ENCODE data around the gene SRRM1. TPM values are rescaled to one million over a fixed set of nuclear protein-coding genes. Genes with fewer than 3 reads are reported as not detected.

SRRM1 gene, protein sequence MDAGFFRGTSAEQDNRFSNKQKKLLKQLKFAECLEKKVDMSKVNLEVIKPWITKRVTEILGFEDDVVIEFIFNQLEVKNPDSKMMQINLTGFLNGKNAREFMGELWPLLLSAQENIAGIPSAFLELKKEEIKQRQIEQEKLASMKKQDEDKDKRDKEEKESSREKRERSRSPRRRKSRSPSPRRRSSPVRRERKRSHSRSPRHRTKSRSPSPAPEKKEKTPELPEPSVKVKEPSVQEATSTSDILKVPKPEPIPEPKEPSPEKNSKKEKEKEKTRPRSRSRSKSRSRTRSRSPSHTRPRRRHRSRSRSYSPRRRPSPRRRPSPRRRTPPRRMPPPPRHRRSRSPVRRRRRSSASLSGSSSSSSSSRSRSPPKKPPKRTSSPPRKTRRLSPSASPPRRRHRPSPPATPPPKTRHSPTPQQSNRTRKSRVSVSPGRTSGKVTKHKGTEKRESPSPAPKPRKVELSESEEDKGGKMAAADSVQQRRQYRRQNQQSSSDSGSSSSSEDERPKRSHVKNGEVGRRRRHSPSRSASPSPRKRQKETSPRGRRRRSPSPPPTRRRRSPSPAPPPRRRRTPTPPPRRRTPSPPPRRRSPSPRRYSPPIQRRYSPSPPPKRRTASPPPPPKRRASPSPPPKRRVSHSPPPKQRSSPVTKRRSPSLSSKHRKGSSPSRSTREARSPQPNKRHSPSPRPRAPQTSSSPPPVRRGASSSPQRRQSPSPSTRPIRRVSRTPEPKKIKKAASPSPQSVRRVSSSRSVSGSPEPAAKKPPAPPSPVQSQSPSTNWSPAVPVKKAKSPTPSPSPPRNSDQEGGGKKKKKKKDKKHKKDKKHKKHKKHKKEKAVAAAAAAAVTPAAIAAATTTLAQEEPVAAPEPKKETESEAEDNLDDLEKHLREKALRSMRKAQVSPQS
- total RNA-seq = 100 to 1,000 TPM; 189 to 207 TPM

GRCh38 chr1:24642481-24643362, at the start of gene SRRM1:
Gene SRRM1, plus strand, starts transcription at chr1:24643302. Its CDS starts 25 bp downstream, at chr1:24643327.
- CTCF ChIA-PET = interaction anchor here (0.8 to 1.7 kb wide), 7 partner anchors 55 to 444 kb away, joined by 3 to 13 read pairs (median 4); partner anchors contain the start of genes NIPAL3 and RCAN3
- POLR2A ChIA-PET = interaction anchor here (0.6 to 1.3 kb wide), 7 partner anchors 17 to 249 kb away, joined by 3 to 6 read pairs (median 4); partner anchors contain the start of gene CLIC4
- Mint-ChIP-seq H3K4me1 (ENCODE audit: low read depth) (peaks cover 46% of the 10 kb centered on the region), H3K27ac (peak within 1 kb of the TSS; percentile 97), H3K27me3 (ENCODE audit: low read depth) (no peaks in the 10 kb centered on the region), H3K4me3 (peak within 1 kb of the TSS; percentile 96), H3K36me3 (ENCODE audit: low read depth) (peaks cover 42% of the 10 kb centered on the region), H3K9me3 (ENCODE audit: insufficient read depth) (no peaks in the 10 kb centered on the region)
- DNase-seq = peak; percentile 100
- peak; percentile 94 for ATAC-seq

- Mint-ChIP-seq H3K4me3 (no peak overlapping the region), H3K4me1 (ENCODE audit: low read depth) (no peaks in the 10 kb centered on the region), H3K36me3 (ENCODE audit: low read depth) (no peaks in the 10 kb centered on the region), H3K9me3 (ENCODE audit: insufficient read depth) (no peaks in the 10 kb centered on the region), H3K27ac (no peak overlapping the region), H3K27me3 (ENCODE audit: low read depth) (peaks cover 16% of the 10 kb centered on the region)
- ChIA-PET CTCF (interaction anchor here (1.2 to 1.5 kb wide), 3 partner anchors 15 to 242 kb away, joined by 3 to 4 read pairs (median 3); no protein-coding TSS in a partner anchor), POLR2A (no interaction called here)
- DNase-seq (no peak), ATAC-seq (no peak)
Measured at GRCh38 chr1:24594328-24594598, 48.8 kb upstream of the SRRM1 start.

GRCh38 chr1:24596401-24596880, 46.7 kb upstream of the SRRM1 start:
- no peak overlapping the region for H3K27ac Mint-ChIP-seq
- H3K36me3 Mint-ChIP-seq (ENCODE audit: low read depth) = no peaks in the 10 kb centered on the region
- no peak for DNase-seq
- no peak for ATAC-seq
- no peak overlapping the region for H3K4me3 Mint-ChIP-seq
- ChIA-PET POLR2A (no interaction called here), CTCF (interaction anchor here (1.0 to 2.1 kb wide), 2 partner anchors 9 to 181 kb away, joined by 3 to 16 read pairs; partner anchors contain the start of gene NIPAL3)
- peaks cover 9% of the 10 kb centered on the region for H3K27me3 Mint-ChIP-seq (ENCODE audit: low read depth)
- no peaks in the 10 kb centered on the region for H3K4me1 Mint-ChIP-seq (ENCODE audit: low read depth)
- no peaks in the 10 kb centered on the region for H3K9me3 Mint-ChIP-seq (ENCODE audit: insufficient read depth)

DNA sequence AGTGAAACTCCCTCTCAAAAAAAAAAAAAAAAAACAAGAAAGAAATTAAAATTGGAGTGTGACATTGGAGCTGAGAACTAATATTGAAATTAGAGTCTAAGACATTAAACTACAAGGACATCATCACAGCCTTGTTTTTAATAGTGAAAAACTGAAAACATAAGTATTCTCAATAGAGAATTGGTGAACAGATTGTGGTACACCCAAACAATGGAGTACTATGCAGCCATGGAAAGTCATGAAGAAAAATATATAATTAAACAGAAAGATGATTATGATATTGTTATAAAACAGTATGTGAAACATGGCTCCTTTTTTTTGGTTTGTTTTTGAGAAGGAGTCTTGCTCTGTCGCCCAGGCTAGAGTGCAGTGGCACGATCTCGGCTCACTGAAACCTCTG, 43.8 kb upstream of the SRRM1 start:
- ATAC-seq (no peak), DNase-seq (no peak)
- CTCF ChIA-PET = interaction anchor here (1.9 kb wide), 1 partner anchor 12 kb away, joined by 7 read pairs; no protein-coding TSS in a partner anchor
- no peaks in the 10 kb centered on the region for H3K4me1 Mint-ChIP-seq (ENCODE audit: low read depth)
- H3K9me3 Mint-ChIP-seq (ENCODE audit: insufficient read depth) = no peaks in the 10 kb centered on the region
- H3K27ac Mint-ChIP-seq = no peak overlapping the region
- no peak overlapping the region for H3K4me3 Mint-ChIP-seq
- no peaks in the 10 kb centered on the region for H3K36me3 Mint-ChIP-seq (ENCODE audit: low read depth)
- POLR2A ChIA-PET = no interaction called here
- H3K27me3 Mint-ChIP-seq (ENCODE audit: low read depth) = peaks cover 9% of the 10 kb centered on the region

DNA sequence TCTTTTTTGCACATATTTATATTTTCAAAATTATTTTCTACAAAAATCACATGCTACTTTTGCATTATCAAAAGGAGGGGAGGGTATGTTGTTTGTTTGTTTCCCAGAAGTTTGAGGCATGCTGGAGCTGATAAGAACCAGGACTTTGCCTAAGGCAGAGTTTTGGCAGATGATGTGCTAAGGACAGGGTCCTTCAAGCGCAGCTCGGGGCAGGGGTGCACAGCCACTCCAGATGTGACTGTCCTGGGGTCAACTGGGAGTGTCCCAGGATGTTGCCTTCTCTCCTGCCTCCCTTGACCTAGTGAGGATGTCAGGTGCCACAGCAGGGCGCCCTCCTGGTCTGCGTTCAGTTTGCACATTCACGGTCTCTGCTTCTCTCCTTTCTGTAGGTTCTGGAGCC, 42.6 kb upstream of the SRRM1 start:
- ATAC-seq (no peak), DNase-seq (no peak)
- CTCF ChIA-PET = no interaction called here
- POLR2A ChIA-PET = no interaction called here
- Mint-ChIP-seq H3K4me1 (ENCODE audit: low read depth) (no peaks in the 10 kb centered on the region), H3K27me3 (ENCODE audit: low read depth) (peaks cover 2% of the 10 kb centered on the region), H3K4me3 (no peak overlapping the region), H3K36me3 (ENCODE audit: low read depth) (no peaks in the 10 kb centered on the region), H3K27ac (no peak overlapping the region), H3K9me3 (ENCODE audit: insufficient read depth) (no peaks in the 10 kb centered on the region)

- ChIA-PET POLR2A (no interaction called here), CTCF (no interaction called here)
- H3K4me3 Mint-ChIP-seq = no peak overlapping the region
- H3K27ac Mint-ChIP-seq = no peak overlapping the region
- peaks cover 11% of the 10 kb centered on the region for H3K27me3 Mint-ChIP-seq (ENCODE audit: low read depth)
- ATAC-seq = no peak
- H3K4me1 Mint-ChIP-seq (ENCODE audit: low read depth) = no peaks in the 10 kb centered on the region
- no peak for DNase-seq
- no peaks in the 10 kb centered on the region for H3K36me3 Mint-ChIP-seq (ENCODE audit: low read depth)
- H3K9me3 Mint-ChIP-seq (ENCODE audit: insufficient read depth) = no peaks in the 10 kb centered on the region
Measured at GRCh38 chr1:24605534-24606295, 37.4 kb upstream of the SRRM1 start.

- DNase-seq = no peak
- Mint-ChIP-seq H3K4me1 (ENCODE audit: low read depth) (no peaks in the 10 kb centered on the region), H3K27ac (no peak overlapping the region), H3K4me3 (no peak overlapping the region), H3K27me3 (ENCODE audit: low read depth) (peaks cover 17% of the 10 kb centered on the region), H3K9me3 (ENCODE audit: insufficient read depth) (no peaks in the 10 kb centered on the region), H3K36me3 (ENCODE audit: low read depth) (no peaks in the 10 kb centered on the region)
- ChIA-PET POLR2A (no interaction called here), CTCF (no interaction called here)
- no peak for ATAC-seq
Measured at GRCh38 chr1:24606296-24606605, 36.9 kb upstream of the SRRM1 start.

DNA sequence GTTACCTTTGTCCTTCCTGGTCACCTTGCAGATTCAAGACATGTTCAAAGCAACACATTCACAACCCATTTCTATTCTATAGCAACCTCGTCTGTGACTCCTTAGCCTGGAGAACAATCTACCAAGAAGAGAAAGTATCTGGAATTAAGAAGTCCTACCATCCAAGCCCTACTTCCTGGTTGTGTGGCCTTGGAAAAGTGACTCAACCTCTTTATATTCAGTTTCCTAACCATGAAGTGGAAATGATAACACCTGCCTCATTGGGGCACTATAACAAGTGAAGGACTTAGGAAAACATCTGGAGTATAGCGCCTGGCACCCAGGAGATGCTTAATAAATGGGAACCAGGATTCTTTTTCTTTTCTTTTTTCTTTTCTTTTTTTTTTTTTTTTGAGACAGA, 36.5 kb upstream of the SRRM1 start:
- Mint-ChIP-seq H3K4me1 (ENCODE audit: low read depth) (no peaks in the 10 kb centered on the region), H3K27ac (no peak overlapping the region), H3K36me3 (ENCODE audit: low read depth) (no peaks in the 10 kb centered on the region), H3K9me3 (ENCODE audit: insufficient read depth) (no peaks in the 10 kb centered on the region), H3K4me3 (no peak overlapping the region), H3K27me3 (ENCODE audit: low read depth) (peaks cover 17% of the 10 kb centered on the region)
- ATAC-seq = no peak
- POLR2A ChIA-PET = no interaction called here
- DNase-seq = no peak
- CTCF ChIA-PET = no interaction called here

DNA sequence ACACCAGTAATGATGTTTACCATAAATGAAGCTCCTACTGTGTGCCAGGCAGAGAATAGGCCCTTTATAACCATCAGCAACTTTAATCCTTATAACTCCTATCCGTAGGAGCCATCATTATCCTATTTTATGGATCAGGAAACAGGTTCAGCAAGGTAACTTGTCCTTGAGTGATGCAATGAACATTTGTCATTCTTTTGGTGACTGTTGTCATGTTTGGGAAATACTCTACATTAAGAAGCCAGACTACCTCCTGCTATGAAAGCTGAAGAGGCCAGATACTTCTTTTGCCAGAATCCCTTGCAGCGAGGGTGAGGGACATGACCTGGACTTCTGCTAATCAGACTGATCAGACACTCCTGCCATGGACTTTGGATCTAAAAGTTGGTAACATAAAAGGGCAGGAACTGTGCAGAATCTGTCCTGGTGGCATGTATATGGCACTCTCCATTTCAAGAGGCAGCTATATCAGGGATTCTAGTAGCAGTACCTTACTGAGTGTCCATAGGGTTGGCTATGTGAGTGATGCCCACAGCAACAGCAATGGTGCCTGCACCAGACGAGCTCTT, 33.1 kb upstream of the SRRM1 start:
- H3K27ac Mint-ChIP-seq = no peak overlapping the region
- no peaks in the 10 kb centered on the region for H3K9me3 Mint-ChIP-seq (ENCODE audit: insufficient read depth)
- CTCF ChIA-PET = interaction anchor here (2.4 kb wide), 1 partner anchor 23 kb away, joined by 10 read pairs; no protein-coding TSS in a partner anchor
- H3K36me3 Mint-ChIP-seq (ENCODE audit: low read depth) = no peaks in the 10 kb centered on the region
- no peaks in the 10 kb centered on the region for H3K4me1 Mint-ChIP-seq (ENCODE audit: low read depth)
- no peak for DNase-seq
- POLR2A ChIA-PET = no interaction called here
- H3K4me3 Mint-ChIP-seq = no peak overlapping the region
- ATAC-seq = no peak
- H3K27me3 Mint-ChIP-seq (ENCODE audit: low read depth) = peaks cover 26% of the 10 kb centered on the region

- Mint-ChIP-seq H3K36me3 (ENCODE audit: low read depth) (no peaks in the 10 kb centered on the region), H3K27me3 (ENCODE audit: low read depth) (peaks cover 33% of the 10 kb centered on the region), H3K9me3 (ENCODE audit: insufficient read depth) (no peaks in the 10 kb centered on the region), H3K27ac (no peak overlapping the region), H3K4me1 (ENCODE audit: low read depth) (no peaks in the 10 kb centered on the region), H3K4me3 (no peak overlapping the region)
- ChIA-PET POLR2A (no interaction called here), CTCF (interaction anchor here (0.6 to 1.2 kb wide), 2 partner anchors 32 to 62 kb away, joined by 3 read pairs; no protein-coding TSS in a partner anchor)
- no peak for ATAC-seq
- DNase-seq = no peak
Measured at GRCh38 chr1:24619376-24619775, 23.7 kb upstream of the SRRM1 start.
